Neural cell (in vitro differentiated cells): ENCODE results near the gene TUBB3. TPM values are rescaled to one million over a fixed set of nuclear protein-coding genes. Genes with fewer than 3 reads are reported as not detected.

Experiments used
- H2AFZ ChIP-seq: fragments of 200-600, 300-800 bp; sonication (generic), shearing (Covaris generic); 2 replicates; pipeline ENCODE4 v1.6.0; 2014; ENCODE audit warnings: low read depth, mild to moderate bottlenecking, antibody characterized with exemption, low read length, moderate library complexity
- H3F3A ChIP-seq: fragments of 200-600 bp; shearing (Covaris generic); 2 replicates; pipeline ENCODE4 v1.6.1; 2016; ENCODE audit warnings: mild to moderate bottlenecking, moderate library complexity, mixed read lengths, antibody characterized with exemption, low read length; ENCODE audit not compliant: insufficient read depth, poor library complexity, severe bottlenecking
- H3K27ac ChIP-seq: fragments of 200-600, 300-800 bp; sonication (generic), shearing (Covaris generic); 2 replicates; pipeline ENCODE4 v1.5.1; 2014; ENCODE audit warnings: mild to moderate bottlenecking, low read length, moderate library complexity
- H3K27me3 ChIP-seq: fragments of 300-800, 200-600 bp; sonication (generic), shearing (Covaris generic); 2 replicates; pipeline ENCODE4 v1.6.0; 2014; ENCODE audit warnings: mild to moderate bottlenecking, low read depth, low read length, moderate library complexity; ENCODE audit not compliant: insufficient read depth
- H3K36me3 ChIP-seq: fragments of 300-800, 200-600 bp; sonication (generic), shearing (Covaris generic); 2 replicates; pipeline ENCODE4 v1.5.1; 2014; ENCODE audit warnings: mild to moderate bottlenecking, antibody characterized with exemption, low read length, moderate library complexity; ENCODE audit not compliant: insufficient read depth
- H3K4me2 ChIP-seq: fragments of 300-800, 200-600 bp; sonication (generic), shearing (Covaris generic); 2 replicates; pipeline ENCODE4 v1.6.0; 2014; ENCODE audit warnings: mild to moderate bottlenecking, low read length
- H3K4me3 ChIP-seq: fragments of 300-800, 200-600 bp; sonication (generic), shearing (Covaris generic); 2 replicates; pipeline ENCODE4 v1.5.1; 2014; ENCODE audit warnings: mild to moderate bottlenecking, low read length, moderate library complexity
- H3K79me2 ChIP-seq: fragments of 200-600 bp; shearing (Covaris generic); replicated peaks from 2 replicates; pipeline ENCODE4 v1.6.0; 2014; ENCODE audit warnings: mild to moderate bottlenecking, low read length, moderate library complexity; ENCODE audit not compliant: insufficient read depth
- H3K9ac ChIP-seq: fragments of 300-800, 200-600 bp; sonication (generic), shearing (Covaris generic); 2 replicates; pipeline ENCODE4 v1.6.1; 2016; ENCODE audit warnings: mild to moderate bottlenecking, low read length, mixed read lengths
- H3K9me2 ChIP-seq: fragments of 200-600 bp; shearing (Covaris generic); 2 replicates; pipeline ENCODE4 v1.6.1; 2016; ENCODE audit warnings: mild to moderate bottlenecking, low read length, mixed read lengths; ENCODE audit not compliant: insufficient read depth
- H3K9me3 ChIP-seq: fragments of 200-600, 300-800 bp; sonication (generic), shearing (Covaris generic); 2 replicates; pipeline ENCODE4 v1.6.1; 2016; ENCODE audit warnings: mild to moderate bottlenecking, mixed run types, low read length, moderate library complexity, mixed read lengths
- H4K20me1 ChIP-seq: fragments of 200-600 bp; shearing (Covaris generic); 2 replicates; pipeline ENCODE4 v1.6.1; 2016; ENCODE audit warnings: mild to moderate bottlenecking, mixed run types; ENCODE audit not compliant: insufficient read depth
- CTCF ChIP-seq: fragments of 450-650 bp; IDR thresholded peaks from 2 replicates; pipeline ENCODE4 v1.5.1; 2014; ENCODE audit warnings: antibody characterized with exemption, mild to moderate bottlenecking, moderate library complexity; ENCODE audit not compliant: poor library complexity, severe bottlenecking
- EP300 ChIP-seq: fragments of 450-650 bp; conservative IDR thresholded peaks from 2 replicates; pipeline ENCODE4 v1.6.1; 2014; ENCODE audit warnings: antibody characterized with exemption, mild to moderate bottlenecking, moderate library complexity; ENCODE audit not compliant: poor library complexity, severe bottlenecking
- EZH2 ChIP-seq: fragments of 200-600, 300-800 bp; shearing (Covaris generic), sonication (generic); IDR thresholded peaks from 2 replicates; pipeline ENCODE4 v1.6.1; 2014; ENCODE audit warnings: antibody characterized with exemption, low read length, borderline replicate concordance, mild to moderate bottlenecking; ENCODE audit not compliant: insufficient read depth, poor library complexity, severe bottlenecking
- MXI1 ChIP-seq: fragments of 450-650 bp; conservative IDR thresholded peaks from 2 replicates; pipeline ENCODE4 v1.6.1; 2014; ENCODE audit warnings: antibody characterized with exemption, mild to moderate bottlenecking; ENCODE audit not compliant: poor library complexity, severe bottlenecking
- POLR2AphosphoS5 ChIP-seq: IDR thresholded peaks from 2 replicates; pipeline ENCODE4 v1.6.1; 2012
- RAD21 ChIP-seq: fragments of 450-650 bp; conservative IDR thresholded peaks from 2 replicates; pipeline ENCODE4 v1.6.1; 2014; ENCODE audit warnings: antibody characterized with exemption, mild to moderate bottlenecking, moderate library complexity
- REST ChIP-seq: IDR thresholded peaks from 2 replicates; pipeline ENCODE4 v1.6.1; 2012; ENCODE audit warnings: borderline replicate concordance
- SMC3 ChIP-seq: fragments of 450-650 bp; conservative IDR thresholded peaks from 2 replicates; pipeline ENCODE4 v1.6.1; 2014; ENCODE audit warnings: antibody characterized with exemption, mild to moderate bottlenecking, moderate library complexity; ENCODE audit not compliant: poor library complexity
- TAF1 ChIP-seq: IDR thresholded peaks from 2 replicates; pipeline ENCODE4 v1.6.1; 2012; ENCODE audit warnings: low read depth
- polyA plus RNA-seq: library from polyadenylated mRNA; depleted of rRNA; stranded (reverse); fragments of >200 nt; gene quantifications from 2 replicates; pipeline ENCODE4 v1.2.3, GENCODE V29; 2014

The TUBB3 gene
- polyA plus RNA-seq, 1 donor from 2014 or later = 2,442 TPM

- H3K9me3 ChIP-seq = no peaks in the 10 kb centered on the region
- H3K79me2 ChIP-seq = no peaks in the 10 kb centered on the region
- H3K4me2 ChIP-seq = no peak overlapping the region
- H3K4me3 ChIP-seq = no peak overlapping the region
- H3F3A ChIP-seq = no peaks in the 10 kb centered on the region
- no peaks in the 10 kb centered on the region for H4K20me1 ChIP-seq
- H3K27ac ChIP-seq = no peak overlapping the region
- H3K9ac ChIP-seq = no peak overlapping the region
- TF ChIP-seq CTCF (no peak), RAD21 (no peak), MXI1 (no peak), SMC3 (no peak), REST (no peak), EP300 (no peak), EZH2 (no peak), POLR2AphosphoS5 (no peak), TAF1 (no peak)
- no peak overlapping the region for H2AFZ ChIP-seq
- H3K27me3 ChIP-seq = no peaks in the 10 kb centered on the region
- no peaks in the 10 kb centered on the region for H3K9me2 ChIP-seq
- no peaks in the 10 kb centered on the region for H3K36me3 ChIP-seq
These were observed 19.1 kb upstream of the TUBB3 start for GRCh38 chr16:89903908-89904515.

- H3K9me2 ChIP-seq = no peaks in the 10 kb centered on the region
- no peaks in the 10 kb centered on the region for H3K36me3 ChIP-seq
- no peak overlapping the region for H3K9ac ChIP-seq
- H2AFZ ChIP-seq = no peak overlapping the region
- H3K4me3 ChIP-seq = no peak overlapping the region
- H3K79me2 ChIP-seq = no peaks in the 10 kb centered on the region
- no peaks in the 10 kb centered on the region for H4K20me1 ChIP-seq
- TF ChIP-seq EP300 (no peak), EZH2 (no peak), REST (no peak), RAD21 (no peak), POLR2AphosphoS5 (no peak), TAF1 (no peak), SMC3 (no peak), MXI1 (no peak), CTCF (no peak)
- no peaks in the 10 kb centered on the region for H3K27me3 ChIP-seq
- H3K27ac ChIP-seq = no peak overlapping the region
- no peaks in the 10 kb centered on the region for H3F3A ChIP-seq
- no peaks in the 10 kb centered on the region for H3K9me3 ChIP-seq
- no peak overlapping the region for H3K4me2 ChIP-seq
These were observed 18.3 kb upstream of the TUBB3 start for GRCh38 chr16:89904606-89905510.
